Measurements from ENCODE around the gene EPN2.
A peak's percentile ranks its signal among the peaks of the same experiment; 100 is the strongest.
"Not testable (repeated sequence)": the region's sequence is repeated elsewhere in the genome, so short reads cannot be mapped to it uniquely, and the experiment has no call there.

Gene EPN2

GRCh38 chr17:19237139-19237388 lies at the start of gene EPN2:
Gene EPN2, plus strand, starts transcription at chr17:19237366. Its CDS starts 45,754 bp downstream, at chr17:19283120.
- DNase-seq (ENCODE audit: insufficient read length, low spot score); FAIRE-seq: not testable (repeated sequence)

- DNase-seq (ENCODE audit: insufficient read length, low spot score); FAIRE-seq: not testable (repeated sequence)
Measured at GRCh38 chr17:19187883-19188869, 49.0 kb upstream of the EPN2 start.

GRCh38 chr17:19188870-19189708 lies 48.1 kb upstream of the EPN2 start:
- DNase-seq (ENCODE audit: insufficient read length, low spot score); FAIRE-seq: not testable (repeated sequence)

DNA sequence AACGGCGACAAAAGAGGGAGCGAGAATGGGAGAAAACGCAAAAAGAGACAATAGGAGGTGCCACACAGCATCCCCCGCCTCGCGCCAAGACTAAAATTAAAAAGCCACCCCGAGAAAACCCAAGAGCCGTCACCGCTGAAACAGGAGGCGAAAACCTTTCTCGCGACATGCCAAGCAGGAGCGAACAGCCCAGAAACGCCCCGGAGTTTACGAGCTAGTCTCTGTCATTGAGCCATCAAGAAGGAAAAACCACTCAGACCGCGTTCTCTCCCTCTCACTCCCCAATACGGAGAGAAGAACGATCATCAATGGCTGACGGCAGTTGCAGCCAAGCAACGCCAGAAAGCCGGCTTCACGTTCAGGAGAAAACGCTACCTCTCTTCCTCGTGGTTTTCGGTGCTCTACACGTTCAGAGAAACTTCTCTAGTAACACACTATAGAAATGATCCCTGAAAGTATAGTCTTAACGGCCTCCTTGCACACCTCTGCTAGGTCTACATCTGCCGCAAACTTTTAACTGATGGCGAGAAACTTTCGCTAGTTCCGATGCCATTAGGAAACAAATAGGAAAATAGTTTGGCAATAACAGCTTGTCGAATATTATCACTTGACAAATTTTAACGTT lies 47.3 kb upstream of the EPN2 start:
- not testable (repeated sequence) for FAIRE-seq; DNase-seq (ENCODE audit: insufficient read length, low spot score)

DNA sequence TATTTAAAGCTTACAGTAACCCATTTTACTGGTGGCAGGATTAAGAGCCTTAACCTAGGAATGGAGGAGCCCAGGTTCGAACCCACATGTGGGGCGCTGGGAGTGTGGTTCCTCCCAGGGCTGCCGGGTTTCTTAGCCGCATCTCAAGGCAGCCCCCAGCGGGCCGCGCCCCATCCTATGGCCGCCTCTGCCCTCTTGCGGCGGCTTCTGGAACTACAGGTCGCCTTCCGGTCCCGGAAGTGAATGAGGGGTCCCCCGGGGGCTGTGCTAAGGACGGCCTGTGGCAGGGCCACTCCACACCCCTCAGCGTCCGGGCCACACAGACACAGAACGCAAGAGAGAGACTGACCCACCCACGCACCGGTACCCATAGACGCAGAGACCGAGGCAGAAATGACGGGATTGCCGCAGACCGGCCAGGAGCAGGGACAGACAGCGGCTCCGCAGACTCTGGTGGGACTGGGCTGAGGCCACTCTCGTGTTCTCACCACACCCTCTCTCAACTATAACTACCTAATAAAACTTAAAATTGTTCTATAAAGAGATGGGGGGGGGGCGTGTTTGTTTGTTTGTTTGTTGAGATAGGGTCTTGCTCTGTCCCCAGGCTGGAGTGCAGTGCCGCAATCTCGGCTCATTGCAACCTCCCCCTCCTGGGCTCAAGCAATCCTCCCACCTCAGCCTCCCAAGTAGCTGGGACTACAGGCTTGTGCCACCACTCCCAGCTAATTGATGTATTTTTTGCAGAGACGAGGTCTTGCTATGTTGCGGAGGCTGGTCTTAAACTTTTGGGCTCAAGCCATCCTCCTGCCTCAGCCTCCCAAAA lies 40.6 kb upstream of the EPN2 start:
- not testable (repeated sequence) for DNase-seq (ENCODE audit: insufficient read length, low spot score); FAIRE-seq

- DNase-seq (ENCODE audit: insufficient read length, low spot score); FAIRE-seq: not testable (repeated sequence)
Measured at GRCh38 chr17:19202448-19202847, 34.7 kb upstream of the EPN2 start.

GRCh38 chr17:19203429-19203828 lies 33.7 kb upstream of the EPN2 start:
- FAIRE-seq; DNase-seq (ENCODE audit: insufficient read length, low spot score): not testable (repeated sequence)

GRCh38 chr17:19215074-19215860 lies 21.9 kb upstream of the EPN2 start:
- not testable (repeated sequence) for DNase-seq (ENCODE audit: insufficient read length, low spot score)

DNA sequence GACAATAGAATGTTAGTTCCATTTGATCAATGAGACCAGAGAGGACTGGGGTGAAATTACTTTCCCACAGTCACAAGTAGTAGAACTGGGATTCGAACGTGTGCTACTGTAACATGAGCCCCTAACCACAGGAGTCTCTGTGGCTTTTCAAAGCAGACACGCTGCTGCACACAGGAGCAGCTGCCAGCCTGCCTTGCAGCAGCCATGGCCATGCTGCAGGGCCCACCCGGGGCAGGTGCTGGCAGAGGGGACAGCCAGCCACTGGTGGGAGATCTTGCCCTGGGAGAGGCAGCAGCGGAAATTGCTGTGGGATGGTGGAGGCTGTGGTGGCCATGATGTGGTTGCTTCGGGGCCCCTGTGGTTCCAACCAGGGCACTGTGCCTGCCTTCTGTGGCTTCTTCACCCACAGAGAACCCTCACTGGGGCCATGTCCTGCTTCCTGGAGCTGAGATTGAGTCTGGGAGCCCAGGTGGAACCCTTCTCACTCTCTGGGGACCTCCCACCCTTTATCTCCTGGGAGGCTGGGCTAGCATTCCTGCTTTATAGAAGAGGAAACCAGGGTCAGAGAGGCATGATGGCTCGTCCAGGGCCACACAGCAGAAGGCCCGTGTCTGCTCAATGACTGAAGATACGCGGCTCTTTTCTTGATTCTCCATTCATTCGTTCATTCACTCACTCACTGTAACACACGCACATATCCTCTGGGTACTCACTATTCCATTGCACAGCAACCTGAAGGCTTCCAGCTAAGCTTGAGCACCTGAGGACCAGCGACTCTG lies 20.8 kb upstream of the EPN2 start:
- not testable (repeated sequence) for FAIRE-seq; DNase-seq (ENCODE audit: insufficient read length, low spot score)

More at GRCh38 chr17:19215074-19215860, 21.9 kb upstream of the EPN2 start:
- FAIRE-seq, result not testable (repeated sequence)

GRCh38 chr17:19218914-19219313 lies 18.3 kb upstream of the EPN2 start:
- not testable (repeated sequence) for DNase-seq (ENCODE audit: insufficient read length, low spot score); FAIRE-seq

DNA sequence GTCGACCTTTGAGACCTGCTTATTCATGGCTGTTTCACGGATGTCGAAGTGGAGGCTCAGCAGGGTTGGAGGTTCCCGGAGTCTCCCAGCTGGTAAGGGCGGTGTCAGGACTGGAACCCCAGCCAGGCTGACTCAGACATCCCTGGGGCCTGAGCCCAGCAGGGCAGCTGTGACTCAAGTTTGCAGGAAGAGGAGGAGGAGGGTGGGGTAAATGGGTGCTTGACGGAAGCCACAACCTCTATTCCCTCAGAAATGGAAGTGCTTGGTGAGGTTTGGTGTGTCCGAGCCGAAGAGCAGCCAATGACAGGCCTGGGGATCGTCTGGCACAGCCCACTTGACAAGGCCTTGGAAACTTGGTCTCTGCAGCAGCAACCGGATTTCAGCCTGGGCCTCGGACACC lies 17.8 kb upstream of the EPN2 start:
- not testable (repeated sequence) for DNase-seq (ENCODE audit: insufficient read length, low spot score); FAIRE-seq

DNA sequence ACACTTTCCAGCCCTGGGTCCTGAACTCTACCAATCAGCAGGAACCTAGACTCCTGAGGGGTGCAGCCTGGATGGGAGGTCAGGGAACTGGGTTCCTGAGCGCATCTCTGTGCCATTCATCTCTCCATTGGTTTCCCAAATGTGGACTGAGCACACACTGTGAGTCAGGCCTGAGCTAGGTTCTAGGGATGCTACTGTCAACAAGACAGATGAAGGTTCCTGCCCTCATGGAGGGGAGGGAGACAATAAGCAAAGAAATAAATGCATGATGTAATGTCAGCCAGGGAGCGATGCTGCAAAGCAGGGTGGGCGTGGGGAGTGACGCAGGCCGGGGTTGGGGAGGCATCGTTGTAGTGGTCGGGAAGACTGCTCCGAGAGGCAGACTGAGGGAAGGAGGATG lies 17.0 kb upstream of the EPN2 start:
- not testable (repeated sequence) for FAIRE-seq; DNase-seq (ENCODE audit: insufficient read length, low spot score)

- DNase-seq (ENCODE audit: insufficient read length, low spot score); FAIRE-seq: not testable (repeated sequence)
Measured at GRCh38 chr17:19226610-19227588, 10.3 kb upstream of the EPN2 start.

DNA sequence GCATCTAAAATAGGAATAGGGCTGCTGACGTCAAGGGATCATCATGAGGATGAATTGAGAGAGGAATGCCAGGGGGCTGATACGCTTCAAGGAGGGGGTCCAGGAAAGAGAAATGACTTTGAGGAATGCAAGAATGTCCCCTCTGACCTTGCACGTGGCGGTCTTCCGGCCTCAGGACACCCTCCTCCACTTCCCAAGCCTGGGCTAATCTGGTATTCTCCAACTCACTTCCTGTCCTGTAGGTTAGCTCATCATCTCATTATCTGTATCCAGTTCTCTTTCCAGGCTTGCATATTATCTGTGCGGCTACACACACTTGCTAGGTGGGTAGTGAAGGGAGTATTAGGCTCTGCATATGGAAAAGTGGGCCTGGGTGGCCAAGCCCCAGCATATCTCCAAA lies 2.5 kb upstream of the EPN2 start:
- DNase-seq (ENCODE audit: insufficient read length, low spot score); FAIRE-seq: not testable (repeated sequence)

- not testable (repeated sequence) for DNase-seq (ENCODE audit: insufficient read length, low spot score)
- FAIRE-seq, result peak; percentile 97
Measured at GRCh38 chr17:19236351-19237138, 621 bp upstream of the EPN2 start.

All from GM19239 (cell line).